CD4-positive, CD25-positive, alpha-beta regulatory T cell (primary cell): ENCODE results near the gene TCHH. TPM values are rescaled to one million over a fixed set of nuclear protein-coding genes. Genes with fewer than 3 reads are reported as not detected.

Experiments used
- polyA plus RNA-seq, 4 donors: library from polyadenylated mRNA; unstranded; fragments of 300-500 nt; fragmentation: Illumina TruSeq; gene quantifications; one replicate each; pipeline ENCODE4 v1.2.3, GENCODE V29; 2021
- total RNA-seq: library from RNA; stranded (reverse); gene quantifications from one replicate; pipeline ENCODE4 v1.2.3, GENCODE V29; 2022

Gene TCHH
- total and polyA plus RNA-seq, 5 donors from 2014 or later = not detected

Other genes starting within 250 kb of the TCHH start
- 69.5 TPM for gene THEM4, start 205.9 kb downstream of the TCHH start, total RNA-seq
- gene THEM4, start 205.9 kb downstream of the TCHH start, polyA plus RNA-seq = 100 to 1,000 TPM in 3 of 4 donors, 10 to 100 TPM in 1; 99.1 to 146 (median 123) TPM
- gene S100A10, start 121.6 kb downstream of the TCHH start, total RNA-seq = 405 TPM
- 1,000 to 10,000 TPM; 1,242 to 1,844 (median 1,500) TPM for gene S100A10, start 121.6 kb downstream of the TCHH start, polyA plus RNA-seq
- gene S100A11, start 78.4 kb downstream of the TCHH start, total RNA-seq = 80.2 TPM
- gene S100A11, start 78.4 kb downstream of the TCHH start, polyA plus RNA-seq = 100 to 1,000 TPM; 397 to 676 (median 547) TPM
- not detected for gene TCHHL1, start 26.4 kb downstream of the TCHH start, total RNA-seq
- not detected for gene TCHHL1, start 26.4 kb downstream of the TCHH start, polyA plus RNA-seq
- gene RPTN, start 43.8 kb upstream of the TCHH start, total RNA-seq = not detected
- gene RPTN, start 43.8 kb upstream of the TCHH start, polyA plus RNA-seq = not detected
- gene HRNR, start 108.7 kb upstream of the TCHH start, total RNA-seq = not detected
- not detected for gene HRNR, start 108.7 kb upstream of the TCHH start, polyA plus RNA-seq
- gene FLG, start 209.8 kb upstream of the TCHH start, total RNA-seq = not detected
- not detected for gene FLG, start 209.8 kb upstream of the TCHH start, polyA plus RNA-seq
- gene FLG2, start 244.6 kb upstream of the TCHH start, total RNA-seq = not detected
- gene FLG2, start 244.6 kb upstream of the TCHH start, polyA plus RNA-seq = not detected